Caco-2 (cell line): ENCODE measurements around the gene PNPLA7. TPM values are rescaled to one million over a fixed set of nuclear protein-coding genes. Genes with fewer than 3 reads are reported as not detected.
A peak's percentile ranks its signal among the peaks of the same experiment; 100 is the strongest.

Experiments
- BruUV-seq: library from RNA; stranded (reverse); fragments of 400-500 nt; replicated peaks from 2 replicates; lab custom pipeline; 2021; lab: Mats Ljungman, UMichigan
- CTCF ChIA-PET: fragments of 300-600 bp; sonication (Branson Sonifier 250); formaldehyde crosslinking; loops from one replicate; lab custom pipeline; 2022; ENCODE audit warnings: antibody characterized with exemption; lab: Charles Lee
- POLR2A ChIA-PET: fragments of 300-600 bp; sonication (Branson Sonifier 250); formaldehyde crosslinking; loops from one replicate; lab custom pipeline; 2022; ENCODE audit warnings: antibody characterized with exemption; lab: Charles Lee
- DNase-seq, 2 experiments: peaks; one replicate each; pipeline versions ENCODE4 v3.0.0 to v3.0.0-alpha.2; 2020 to 2022
- H3K27me3 ChIP-seq: replicated peaks from 2 replicates; pipeline ENCODE4 v1.6.0; 2011; ENCODE audit warnings: low read length; ENCODE audit not compliant: control insufficient read depth, insufficient read depth
- H3K36me3 ChIP-seq: 2 replicates; pipeline ENCODE4 v1.5.1; 2011; ENCODE audit warnings: low read length; ENCODE audit not compliant: control insufficient read depth, insufficient read depth
- H3K4me1 ChIP-seq: fragments of 250-450 bp; sonication (Bioruptor Pico); 2 replicates; pipeline ENCODE4 v1.5.1; 2020; ENCODE audit warnings: mild to moderate bottlenecking
- H3K4me3 ChIP-seq: 2 replicates; pipeline ENCODE4 v1.5.1; 2011; ENCODE audit warnings: low read depth, mild to moderate bottlenecking, control low read depth, low read length
- H3K9me3 ChIP-seq: fragments of 250-450 bp; sonication (Bioruptor Pico); 2 replicates; pipeline ENCODE4 v1.5.1; 2020; ENCODE audit warnings: mild to moderate bottlenecking, moderate library complexity
- H3K27ac Mint-ChIP-seq: one replicate; pipeline ENCODE4 v1.8.0; 2022; ENCODE audit warnings: mixed read lengths; ENCODE audit not compliant: unreplicated experiment
- H3K27me3 Mint-ChIP-seq: one replicate; pipeline ENCODE4 v1.8.0; 2022; ENCODE audit warnings: mixed read lengths; ENCODE audit not compliant: insufficient read depth, unreplicated experiment
- H3K36me3 Mint-ChIP-seq: one replicate; pipeline ENCODE4 v1.8.0; 2022; ENCODE audit warnings: mild to moderate bottlenecking, mixed read lengths; ENCODE audit not compliant: insufficient read depth, unreplicated experiment
- H3K4me1 Mint-ChIP-seq: one replicate; pipeline ENCODE4 v1.8.0; 2022; ENCODE audit warnings: low read depth, mixed read lengths; ENCODE audit not compliant: unreplicated experiment
- H3K4me3 Mint-ChIP-seq: one replicate; pipeline ENCODE4 v1.8.0; 2022; ENCODE audit warnings: mild to moderate bottlenecking, moderate library complexity, mixed read lengths; ENCODE audit not compliant: unreplicated experiment
- H3K9me3 Mint-ChIP-seq: one replicate; pipeline ENCODE4 v1.8.0; 2022; ENCODE audit warnings: mixed read lengths; ENCODE audit not compliant: unreplicated experiment
- intact Hi-C: fragments of 100-400 bp; cut with micrococcal nuclease; formaldehyde crosslinking; loops from one replicate; pipeline ENCODE4 v1.10.0; 2022; ENCODE audit not compliant: unreplicated experiment
- total RNA-seq: library from RNA; stranded (reverse); gene quantifications from 2 replicates; pipeline ENCODE4 v1.2.3, GENCODE V29; 2022
- TF ChIP-seq, protein P1 (sequence below), 2 experiments: fragments of 200-600 bp in 1 of 2; IDR thresholded peaks; 1 replicate in 1 of 2; 2 replicates in 1 of 2; pipeline versions ENCODE4 v1.5.1 to v1.8.0; 2011 to 2022; ENCODE audit warnings: antibody characterized with exemption in 1 of 2, control low read depth in 1 of 2, inconsistent platforms in 1 of 2, low read depth in 1 of 2, low read length in 1 of 2, mild to moderate bottlenecking in 1 of 2, moderate library complexity in 1 of 2; ENCODE audit not compliant: insufficient read depth in 1 of 2, severe bottlenecking in 1 of 2, unreplicated experiment in 1 of 2

PNPLA7 gene
- total RNA-seq, 1 experiment from 2014 or later: 1.8 TPM

DNA sequence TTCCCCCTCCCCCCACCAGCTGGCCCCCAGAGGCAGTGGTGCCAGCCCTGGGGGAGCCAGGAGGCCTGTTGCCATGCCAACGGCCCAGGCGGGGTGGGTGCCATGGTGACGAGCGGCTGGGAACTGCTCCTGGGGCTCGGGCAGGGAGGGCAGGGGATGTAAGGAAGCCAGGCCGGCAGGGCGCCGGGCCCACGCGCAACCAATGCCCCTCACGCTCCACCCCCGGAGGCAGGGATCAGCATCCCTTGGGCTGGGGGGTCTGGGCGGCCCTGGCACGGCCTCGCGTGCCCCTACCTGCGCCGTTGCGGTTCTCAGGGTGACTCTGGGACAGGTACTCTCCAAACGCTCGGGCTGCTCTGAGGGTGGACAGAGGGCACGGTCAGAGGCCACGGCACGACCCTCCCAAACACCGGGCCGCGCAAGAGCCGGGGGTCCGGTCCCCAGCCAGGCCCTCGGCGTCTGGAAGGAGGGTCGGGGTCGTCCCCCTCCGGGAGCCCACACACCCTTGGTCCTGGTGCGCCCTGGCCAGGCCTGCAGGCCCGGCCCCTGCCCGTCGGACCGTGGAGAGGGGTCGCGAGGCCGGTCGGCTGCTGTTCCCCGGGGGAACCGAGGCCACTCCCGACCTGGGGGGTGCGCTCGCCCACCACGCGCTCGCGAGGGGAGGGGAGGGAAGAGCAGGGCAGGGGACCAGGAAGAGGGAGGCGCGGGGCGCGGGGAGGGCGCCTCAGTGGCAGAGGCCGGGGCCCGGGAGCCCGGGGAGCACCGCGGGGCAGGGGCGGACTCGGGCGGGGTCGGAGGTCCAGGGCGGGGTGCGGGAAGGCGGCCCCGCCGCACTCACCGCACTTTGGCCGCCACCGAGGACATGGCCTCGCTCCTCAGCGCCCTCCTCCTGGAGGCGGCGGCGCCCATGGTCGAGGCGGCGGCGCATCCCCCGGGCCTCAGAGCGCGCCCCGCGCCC lies 91.7 kb downstream of the PNPLA7 start:
- Mint-ChIP-seq H3K4me3 (peak overlapping the region; percentile 45), H3K27me3 (no peaks in the 10 kb centered on the region), H3K9me3 (no peaks in the 10 kb centered on the region), H3K4me1 (no peaks in the 10 kb centered on the region), H3K36me3 (peaks cover 33% of the 10 kb centered on the region), H3K27ac (no peak overlapping the region)
- POLR2A ChIA-PET: interaction anchor here (1.0 kb wide), 4 partner anchors 11 to 157 kb away, joined by 3 to 13 read pairs (median 8); partner anchors contain the start of genes ENTPD8, EXD3, NOXA1 and NRARP
- no peak for DNase-seq
- no TSS peak for BruUV-seq
- H3K9me3 ChIP-seq: no peaks in the 10 kb centered on the region
- H3K4me3 ChIP-seq: peak overlapping the region; percentile 89
- no peaks in the 10 kb centered on the region for H3K27me3 ChIP-seq
- TF ChIP-seq, protein P1, sequence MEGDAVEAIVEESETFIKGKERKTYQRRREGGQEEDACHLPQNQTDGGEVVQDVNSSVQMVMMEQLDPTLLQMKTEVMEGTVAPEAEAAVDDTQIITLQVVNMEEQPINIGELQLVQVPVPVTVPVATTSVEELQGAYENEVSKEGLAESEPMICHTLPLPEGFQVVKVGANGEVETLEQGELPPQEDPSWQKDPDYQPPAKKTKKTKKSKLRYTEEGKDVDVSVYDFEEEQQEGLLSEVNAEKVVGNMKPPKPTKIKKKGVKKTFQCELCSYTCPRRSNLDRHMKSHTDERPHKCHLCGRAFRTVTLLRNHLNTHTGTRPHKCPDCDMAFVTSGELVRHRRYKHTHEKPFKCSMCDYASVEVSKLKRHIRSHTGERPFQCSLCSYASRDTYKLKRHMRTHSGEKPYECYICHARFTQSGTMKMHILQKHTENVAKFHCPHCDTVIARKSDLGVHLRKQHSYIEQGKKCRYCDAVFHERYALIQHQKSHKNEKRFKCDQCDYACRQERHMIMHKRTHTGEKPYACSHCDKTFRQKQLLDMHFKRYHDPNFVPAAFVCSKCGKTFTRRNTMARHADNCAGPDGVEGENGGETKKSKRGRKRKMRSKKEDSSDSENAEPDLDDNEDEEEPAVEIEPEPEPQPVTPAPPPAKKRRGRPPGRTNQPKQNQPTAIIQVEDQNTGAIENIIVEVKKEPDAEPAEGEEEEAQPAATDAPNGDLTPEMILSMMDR (IDR thresholded peaks at IDR 0.05; ENCODE audit: insufficient read depth in 1 of 2, low read depth in 1 of 2, low read length in 1 of 2, severe bottlenecking in 1 of 2, unreplicated experiment in 1 of 2): no peak
- intact Hi-C loops: no loop called here
- CTCF ChIA-PET: interaction anchor here (0.9 to 1.0 kb wide), 4 partner anchors 14 to 222 kb away, joined by 3 read pairs; no protein-coding TSS in a partner anchor
- peaks cover 12% of the 10 kb centered on the region for H3K4me1 ChIP-seq
- peaks cover 5% of the 10 kb centered on the region for H3K36me3 ChIP-seq

DNA sequence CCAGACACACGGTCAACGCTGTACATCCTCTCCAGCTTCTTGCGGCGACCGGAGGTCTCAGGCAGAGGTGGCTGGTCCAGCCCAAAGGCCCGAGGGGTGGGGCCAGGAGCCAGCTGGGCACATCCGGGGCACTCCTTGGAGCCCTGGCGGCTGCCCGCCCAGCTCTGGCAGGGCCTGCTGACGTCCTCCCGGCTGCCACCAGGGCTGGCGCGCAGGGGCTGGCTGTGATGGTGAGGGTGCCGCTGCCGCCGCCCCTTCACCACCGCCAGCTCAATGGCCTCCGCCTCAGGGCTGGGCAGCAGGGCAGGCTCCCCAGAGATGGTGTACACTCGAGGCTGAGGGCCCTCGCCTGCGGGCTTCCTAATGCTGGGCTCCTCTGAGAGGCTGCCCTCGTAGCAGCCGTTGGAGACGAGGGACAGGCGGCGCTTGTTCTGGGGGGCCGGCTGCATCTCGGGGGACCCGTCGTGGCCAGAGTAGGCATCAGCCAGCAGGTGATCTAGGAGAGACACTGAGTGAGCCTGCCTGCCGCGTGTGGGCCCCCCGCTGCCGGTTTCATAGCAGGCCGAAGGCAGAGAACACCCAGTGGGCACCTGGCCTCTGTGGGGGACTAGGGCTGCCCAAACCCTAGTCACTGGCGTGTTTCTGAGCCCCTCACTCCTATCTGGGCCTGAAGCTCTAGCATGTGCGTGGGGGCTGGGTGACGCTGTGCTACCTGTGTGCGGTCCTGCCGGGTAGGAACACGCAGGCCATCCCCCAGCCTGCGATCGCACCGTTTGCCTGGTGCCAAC lies 92.6 kb downstream of the PNPLA7 start:
- TF ChIP-seq, protein P1 (IDR thresholded peaks at IDR 0.05; ENCODE audit: insufficient read depth in 1 of 2, low read depth in 1 of 2, low read length in 1 of 2, severe bottlenecking in 1 of 2, unreplicated experiment in 1 of 2): no peak
- ChIA-PET CTCF (no interaction called here), POLR2A (no interaction called here)
- H3K9me3 Mint-ChIP-seq: no peaks in the 10 kb centered on the region
- DNase-seq: no peak
- Histone ChIP-seq H3K36me3 (peaks cover 8% of the 10 kb centered on the region), H3K9me3 (no peaks in the 10 kb centered on the region; the same call in 1 of the 2 replicates), H3K27me3 (no peaks in the 10 kb centered on the region), H3K4me1 (peaks cover 12% of the 10 kb centered on the region), H3K4me3 (peak overlapping the region; percentile 89)
- BruUV-seq: no TSS peak
- H3K4me3 Mint-ChIP-seq: peak overlapping the region; percentile 33
- H3K36me3 Mint-ChIP-seq: peaks cover 35% of the 10 kb centered on the region
- no peaks in the 10 kb centered on the region for H3K4me1 Mint-ChIP-seq
- intact Hi-C loops: no loop called here
- no peak overlapping the region for H3K27ac Mint-ChIP-seq
- H3K27me3 Mint-ChIP-seq: no peaks in the 10 kb centered on the region

DNA sequence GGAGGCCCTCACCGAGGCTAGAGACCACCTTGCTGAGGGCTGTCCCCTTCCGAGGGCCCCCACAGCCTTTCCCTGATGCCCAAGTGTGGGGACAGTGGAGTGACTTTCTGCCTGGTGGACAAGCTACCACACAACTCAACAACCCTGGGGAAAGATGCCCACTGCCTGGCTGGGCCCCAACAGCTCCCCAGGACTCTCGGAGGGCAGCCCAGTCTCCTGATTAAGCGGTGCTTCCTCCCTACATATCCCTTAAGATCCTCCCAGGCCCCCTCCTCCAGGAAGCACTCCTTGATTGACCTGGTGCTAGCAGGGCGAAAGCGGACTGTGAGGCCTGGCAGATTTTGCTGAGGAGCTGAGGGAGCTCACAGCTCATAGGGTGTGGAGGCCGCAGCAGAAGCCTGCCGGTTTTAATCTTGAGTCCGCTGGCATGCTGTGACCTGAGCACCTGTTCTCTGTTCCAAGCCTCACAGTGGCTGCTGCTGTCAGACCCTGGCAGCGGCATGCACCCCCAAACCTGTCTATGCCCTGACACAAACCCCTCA lies 93.3 kb downstream of the PNPLA7 start:
- TF ChIP-seq, protein P1 (IDR thresholded peaks at IDR 0.05; ENCODE audit: insufficient read depth in 1 of 2, low read depth in 1 of 2, low read length in 1 of 2, severe bottlenecking in 1 of 2, unreplicated experiment in 1 of 2): no peak
- no peak overlapping the region for H3K27ac Mint-ChIP-seq
- no peaks in the 10 kb centered on the region for H3K4me1 Mint-ChIP-seq
- H3K27me3 Mint-ChIP-seq: no peaks in the 10 kb centered on the region
- H3K36me3 ChIP-seq: peaks cover 8% of the 10 kb centered on the region
- no peak overlapping the region for H3K4me3 ChIP-seq
- ChIA-PET CTCF (no interaction called here), POLR2A (interaction anchor here (0.5 kb wide), 1 partner anchor 16 kb away, joined by 4 read pairs; the partner anchor contains the start of gene ENTPD8)
- DNase-seq: no peak
- intact Hi-C loops: no loop called here
- H3K4me3 Mint-ChIP-seq: no peak overlapping the region
- H3K36me3 Mint-ChIP-seq: peaks cover 35% of the 10 kb centered on the region
- TSS peak; percentile 29 for BruUV-seq
- no peaks in the 10 kb centered on the region for H3K27me3 ChIP-seq
- no peaks in the 10 kb centered on the region; the same call in 1 of the 2 replicates for H3K9me3 ChIP-seq
- no peaks in the 10 kb centered on the region for H3K9me3 Mint-ChIP-seq
- peaks cover 12% of the 10 kb centered on the region for H3K4me1 ChIP-seq
